Astrocyte of the cerebellum (primary cell): ENCODE results near the gene CCDC177.
A peak's percentile ranks its signal among the peaks of the same experiment; 100 is the strongest.

Source experiments
- DNase-seq: peaks from one replicate; pipeline ENCODE4 v3.0.0-alpha.2; 2011; ENCODE audit warnings: low read depth
- H3K4me3 ChIP-seq: 2 replicates; pipeline ENCODE4 v1.5.1; 2011; ENCODE audit warnings: mild to moderate bottlenecking, low read depth, low read length, moderate library complexity
- in situ Hi-C: cut with HindIII; loops from 2 replicates; pipeline ENCODE4 v1.10.0; 2017; ENCODE audit warnings: low sequenced_read_pairs
- TF ChIP-seq, protein P1 (sequence below): IDR thresholded peaks from 2 replicates; pipeline ENCODE4 v1.5.1; 2012; ENCODE audit warnings: low read length, low read depth, moderate library complexity, mild to moderate bottlenecking; ENCODE audit errors: missing control alignments

Gene CCDC177

DNA sequence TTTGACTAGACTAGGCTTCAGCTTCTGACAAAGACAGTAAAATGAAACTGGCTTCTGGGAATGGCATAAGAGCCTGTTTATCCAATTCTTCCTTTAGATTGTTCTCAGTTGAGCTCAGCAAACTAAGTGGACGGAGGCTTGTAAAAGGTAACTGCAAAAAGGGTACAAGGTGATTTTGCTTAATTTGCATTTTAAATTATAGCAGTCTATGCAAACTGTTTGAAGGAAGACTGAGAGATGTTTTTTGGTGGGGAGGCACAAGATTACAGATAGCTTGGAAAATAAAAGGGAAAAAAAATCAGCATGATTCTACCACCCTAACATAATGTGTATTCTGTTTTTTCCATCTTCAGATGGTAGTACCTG lies 41.7 kb upstream of the CCDC177 start:
- TF ChIP-seq, protein P1, sequence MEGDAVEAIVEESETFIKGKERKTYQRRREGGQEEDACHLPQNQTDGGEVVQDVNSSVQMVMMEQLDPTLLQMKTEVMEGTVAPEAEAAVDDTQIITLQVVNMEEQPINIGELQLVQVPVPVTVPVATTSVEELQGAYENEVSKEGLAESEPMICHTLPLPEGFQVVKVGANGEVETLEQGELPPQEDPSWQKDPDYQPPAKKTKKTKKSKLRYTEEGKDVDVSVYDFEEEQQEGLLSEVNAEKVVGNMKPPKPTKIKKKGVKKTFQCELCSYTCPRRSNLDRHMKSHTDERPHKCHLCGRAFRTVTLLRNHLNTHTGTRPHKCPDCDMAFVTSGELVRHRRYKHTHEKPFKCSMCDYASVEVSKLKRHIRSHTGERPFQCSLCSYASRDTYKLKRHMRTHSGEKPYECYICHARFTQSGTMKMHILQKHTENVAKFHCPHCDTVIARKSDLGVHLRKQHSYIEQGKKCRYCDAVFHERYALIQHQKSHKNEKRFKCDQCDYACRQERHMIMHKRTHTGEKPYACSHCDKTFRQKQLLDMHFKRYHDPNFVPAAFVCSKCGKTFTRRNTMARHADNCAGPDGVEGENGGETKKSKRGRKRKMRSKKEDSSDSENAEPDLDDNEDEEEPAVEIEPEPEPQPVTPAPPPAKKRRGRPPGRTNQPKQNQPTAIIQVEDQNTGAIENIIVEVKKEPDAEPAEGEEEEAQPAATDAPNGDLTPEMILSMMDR, result no peak
- no peak for DNase-seq
- in situ Hi-C loops, result no loop called here
- H3K4me3 ChIP-seq, result peak overlapping the region; percentile 16

DNA sequence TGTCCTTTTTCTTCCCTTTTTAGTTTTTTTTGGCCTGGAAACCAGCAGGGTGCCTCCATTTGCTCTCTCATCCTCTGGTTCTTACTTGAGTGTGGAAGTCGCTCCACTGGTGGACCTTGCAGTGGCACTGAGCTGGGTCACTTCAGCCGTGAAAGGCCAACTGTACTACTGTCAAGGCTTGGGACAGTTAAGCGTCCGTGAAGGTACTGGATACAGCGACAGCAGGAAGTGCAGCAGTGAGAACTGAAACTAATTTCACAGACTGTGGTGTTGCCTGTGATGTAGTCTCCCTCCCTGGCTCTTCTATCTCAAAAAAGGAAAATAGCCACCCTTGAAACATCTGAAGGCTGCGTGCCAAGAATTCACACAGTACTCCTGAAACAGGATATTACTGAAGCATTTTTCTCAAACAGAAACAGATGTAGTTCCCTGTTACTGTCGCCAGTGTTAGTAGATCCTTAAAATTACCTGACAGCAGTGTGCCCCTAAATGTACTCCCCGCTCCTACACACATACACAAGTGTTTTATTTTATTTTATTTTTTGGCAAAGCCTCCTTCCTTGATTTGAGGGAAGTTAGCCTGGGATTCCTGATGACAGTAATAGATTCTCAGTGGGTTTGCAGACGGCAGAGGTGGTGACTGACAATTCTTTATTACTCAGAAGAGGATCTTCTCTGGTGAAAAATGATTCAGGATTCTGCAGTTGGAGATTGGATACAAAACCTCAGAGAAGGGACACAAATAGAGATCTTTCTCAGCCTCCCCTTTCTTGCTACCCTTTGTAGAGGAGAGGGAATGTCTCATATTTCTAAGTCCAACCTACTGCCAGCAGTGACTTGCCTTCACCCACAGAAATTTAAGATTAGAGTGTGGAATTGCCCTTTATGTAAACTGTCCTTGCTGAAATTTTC lies 41.1 kb upstream of the CCDC177 start:
- TF ChIP-seq, protein P1, result no peak
- DNase-seq, result peak; percentile 71
- peak overlapping the region; percentile 16 for H3K4me3 ChIP-seq
- in situ Hi-C loops, result no loop called here

DNA sequence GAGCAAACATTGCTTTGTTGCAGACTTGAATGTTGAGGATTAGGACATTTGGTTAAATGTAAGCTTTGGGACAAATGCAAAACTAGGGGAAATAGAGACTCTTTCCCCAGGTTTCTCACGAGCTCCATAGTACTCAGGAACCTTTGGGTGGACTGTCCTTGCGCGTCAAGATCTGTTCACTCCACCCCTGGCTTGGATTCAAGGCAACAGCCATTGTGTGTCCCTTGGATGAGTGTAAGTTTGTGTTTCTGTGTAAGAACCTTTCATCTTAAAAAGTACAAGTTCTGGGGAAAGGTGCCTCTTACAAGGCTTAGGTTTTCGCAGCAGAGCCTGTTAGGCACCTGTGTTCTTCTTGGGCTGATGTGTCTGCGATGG lies 40.4 kb upstream of the CCDC177 start:
- no peak for DNase-seq

DNA sequence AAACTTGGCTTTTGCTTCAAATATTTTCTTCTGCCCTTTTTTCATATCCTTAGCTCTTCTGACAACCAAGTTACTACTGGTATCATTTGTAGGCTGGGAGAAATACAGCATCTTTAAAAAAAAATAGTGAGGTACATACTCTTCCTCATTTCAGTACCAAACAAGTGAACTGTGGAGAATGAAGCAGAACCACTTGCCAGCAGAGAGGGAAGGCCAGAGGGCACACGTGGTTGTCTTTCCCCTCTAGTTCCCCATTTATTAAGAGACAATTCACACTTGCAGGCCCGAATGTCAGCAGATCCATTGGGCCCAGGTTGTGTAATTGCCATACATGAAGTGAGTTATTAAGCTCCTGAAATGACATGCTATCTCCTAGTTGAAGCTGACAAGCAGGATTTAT lies 39.9 kb upstream of the CCDC177 start:
- DNase-seq, result no peak
- in situ Hi-C loops, result no loop called here
- H3K4me3 ChIP-seq, result no peak overlapping the region
- TF ChIP-seq, protein P1, result no peak

More for the DNA sequence above, 40.4 kb upstream of the CCDC177 start:
- no peak overlapping the region for H3K4me3 ChIP-seq
- TF ChIP-seq, protein P1, result no peak
- in situ Hi-C loops, result no loop called here

DNA sequence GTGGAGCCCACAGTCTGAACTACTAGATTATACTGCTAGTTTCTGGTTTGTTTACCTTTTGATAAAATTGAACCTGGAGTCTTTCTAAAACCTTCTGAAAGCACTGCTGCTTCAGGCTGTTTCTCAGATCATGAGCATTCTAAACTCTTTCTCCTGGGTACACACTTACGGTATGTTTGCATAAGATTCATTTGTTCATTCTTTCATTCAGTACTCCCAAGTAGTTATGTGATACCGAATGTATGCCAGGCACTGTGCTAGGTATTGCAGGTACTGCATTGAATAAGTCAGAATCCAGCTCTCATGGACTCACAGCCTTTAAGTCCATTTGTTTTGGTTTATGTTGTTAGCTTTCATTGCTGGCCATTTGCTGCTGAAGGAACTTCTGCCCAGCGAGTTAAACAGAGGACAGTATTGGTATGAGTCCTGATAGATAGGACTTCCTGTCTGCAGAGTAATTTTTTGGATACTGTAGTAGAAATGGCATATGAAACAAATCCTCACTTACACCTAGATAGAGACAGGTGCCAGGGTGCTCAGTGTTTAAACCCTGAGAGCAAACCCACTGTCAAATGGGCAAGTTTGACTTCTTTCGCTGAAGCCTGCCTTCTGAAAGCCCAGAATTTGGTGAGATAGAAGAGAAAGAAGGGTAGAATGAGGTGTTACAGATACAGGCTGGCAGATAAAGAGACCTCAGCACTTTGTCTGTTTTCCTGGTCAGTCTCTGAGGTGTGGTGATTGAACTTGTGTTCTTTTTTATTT lies 38.8 kb upstream of the CCDC177 start:
- in situ Hi-C loops, result no loop called here
- TF ChIP-seq, protein P1, result no peak
- peak overlapping the region; percentile 73 for H3K4me3 ChIP-seq
- DNase-seq, result no peak

DNA sequence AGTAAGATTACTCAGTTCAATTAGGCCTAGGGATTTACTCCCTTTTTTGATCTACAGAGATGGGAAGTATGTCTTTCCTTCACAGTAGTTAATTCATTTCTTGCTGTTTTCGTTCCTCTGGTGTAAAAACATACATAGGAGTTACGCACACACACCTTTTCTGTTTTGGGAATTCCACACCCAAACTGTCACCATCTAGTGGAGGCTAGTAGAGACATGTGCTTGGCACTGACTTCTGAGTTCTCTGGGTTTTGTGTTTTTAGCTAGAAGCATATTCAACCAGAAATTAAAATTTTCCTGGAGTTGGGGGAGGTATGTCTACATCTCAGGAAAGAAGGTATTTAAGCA lies 38.1 kb upstream of the CCDC177 start:
- in situ Hi-C loops, result no loop called here
- no peak for DNase-seq
- peak overlapping the region; percentile 73 for H3K4me3 ChIP-seq
- TF ChIP-seq, protein P1, result peak; percentile 44
